ENCODE data around the gene SLC6A1. TPM values are rescaled to one million over a fixed set of nuclear protein-coding genes. Genes with fewer than 3 reads are reported as not detected.

SLC6A1 gene
- total RNA-seq, 1 experiment from 2014 or later: not detected

DNA sequence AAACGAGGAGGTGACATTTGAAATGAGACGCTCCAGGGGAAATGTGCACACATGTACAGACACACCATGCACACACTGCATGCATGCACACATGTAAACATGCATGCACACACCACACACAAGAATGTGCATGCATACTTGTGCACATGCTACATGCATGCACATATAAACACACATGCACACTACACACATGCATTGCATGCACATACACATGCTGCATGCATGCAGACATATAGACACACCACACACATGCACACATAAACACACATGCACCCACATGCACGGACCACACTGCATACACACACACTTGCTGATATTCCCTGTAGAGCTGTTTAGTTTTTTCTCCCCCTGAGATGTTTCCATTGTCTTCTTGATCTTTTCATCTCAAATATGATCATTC, 37.8 kb upstream of the SLC6A1 start:
- no peaks in the 10 kb centered on the region for H3K36me3 Mint-ChIP-seq (ENCODE audit: insufficient read depth, unreplicated experiment)
- peaks cover 13% of the 10 kb centered on the region for H3K27me3 Mint-ChIP-seq (ENCODE audit: insufficient read depth, unreplicated experiment)
- BruUV-seq (replicated peaks): no TSS peak

DNA sequence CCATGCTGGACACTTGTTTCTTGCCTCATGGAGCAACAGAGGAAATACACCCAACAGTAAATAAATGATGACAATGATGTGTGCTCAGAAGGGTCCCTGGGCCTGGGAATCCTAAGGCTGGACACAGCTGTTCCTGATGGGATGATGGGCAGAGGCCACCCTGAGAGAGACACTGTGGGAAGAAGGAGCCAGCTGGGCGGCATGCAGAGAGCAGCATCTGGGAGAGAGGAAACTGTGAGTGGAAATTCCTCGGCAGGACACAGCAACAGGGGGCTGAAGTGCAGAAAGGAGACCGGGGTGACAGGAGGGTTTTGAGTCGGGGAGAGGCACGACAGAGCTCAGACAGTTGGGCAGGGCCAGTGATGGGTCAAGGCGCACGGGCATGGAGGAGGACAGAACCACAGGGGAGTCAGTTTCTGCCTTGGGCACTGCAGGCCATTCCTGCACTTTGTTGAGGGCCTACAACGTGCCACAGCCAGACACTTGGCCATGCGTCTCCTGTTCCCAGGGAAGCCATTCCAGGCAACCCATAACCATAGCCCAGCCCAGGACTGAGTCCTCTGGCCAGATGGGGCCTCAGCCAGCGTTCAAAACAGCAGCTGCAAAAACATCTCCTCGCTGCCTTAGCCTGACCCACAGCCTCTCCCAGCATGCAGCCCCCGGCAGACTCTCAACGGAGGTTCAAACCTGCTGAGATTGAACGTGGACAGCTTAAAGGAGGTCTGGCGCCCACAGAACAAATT, 36.7 kb upstream of the SLC6A1 start:
- H3K27ac Mint-ChIP-seq (ENCODE audit: unreplicated experiment): no peak overlapping the region
- peaks cover 1% of the 10 kb centered on the region; the same call in 1 of the 2 replicates for H3K27me3 ChIP-seq (replicated peaks; ENCODE audit: control insufficient read depth, insufficient read depth, low read length)
- H3K4me3 ChIP-seq (ENCODE audit: low read depth, low read length): no peak overlapping the region
- POLR2A ChIA-PET: no interaction called here
- no peak for DNase-seq
- H3K36me3 Mint-ChIP-seq (ENCODE audit: insufficient read depth, unreplicated experiment): no peaks in the 10 kb centered on the region
- no peak overlapping the region for H3K4me3 Mint-ChIP-seq (ENCODE audit: unreplicated experiment)
- H3K4me1 ChIP-seq: no peaks in the 10 kb centered on the region
- no peaks in the 10 kb centered on the region for H3K4me1 Mint-ChIP-seq (ENCODE audit: low read depth, unreplicated experiment)
- CTCF ChIA-PET: no interaction called here
- H3K9me3 ChIP-seq: no peaks in the 10 kb centered on the region
- TF ChIP-seq, protein P1, sequence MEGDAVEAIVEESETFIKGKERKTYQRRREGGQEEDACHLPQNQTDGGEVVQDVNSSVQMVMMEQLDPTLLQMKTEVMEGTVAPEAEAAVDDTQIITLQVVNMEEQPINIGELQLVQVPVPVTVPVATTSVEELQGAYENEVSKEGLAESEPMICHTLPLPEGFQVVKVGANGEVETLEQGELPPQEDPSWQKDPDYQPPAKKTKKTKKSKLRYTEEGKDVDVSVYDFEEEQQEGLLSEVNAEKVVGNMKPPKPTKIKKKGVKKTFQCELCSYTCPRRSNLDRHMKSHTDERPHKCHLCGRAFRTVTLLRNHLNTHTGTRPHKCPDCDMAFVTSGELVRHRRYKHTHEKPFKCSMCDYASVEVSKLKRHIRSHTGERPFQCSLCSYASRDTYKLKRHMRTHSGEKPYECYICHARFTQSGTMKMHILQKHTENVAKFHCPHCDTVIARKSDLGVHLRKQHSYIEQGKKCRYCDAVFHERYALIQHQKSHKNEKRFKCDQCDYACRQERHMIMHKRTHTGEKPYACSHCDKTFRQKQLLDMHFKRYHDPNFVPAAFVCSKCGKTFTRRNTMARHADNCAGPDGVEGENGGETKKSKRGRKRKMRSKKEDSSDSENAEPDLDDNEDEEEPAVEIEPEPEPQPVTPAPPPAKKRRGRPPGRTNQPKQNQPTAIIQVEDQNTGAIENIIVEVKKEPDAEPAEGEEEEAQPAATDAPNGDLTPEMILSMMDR (IDR thresholded peaks at IDR 0.05; ENCODE audit: insufficient read depth in 1 of 2, low read depth in 1 of 2, low read length in 1 of 2, severe bottlenecking in 1 of 2, unreplicated experiment in 1 of 2): no peak
- BruUV-seq (replicated peaks): no TSS peak
- no peaks in the 10 kb centered on the region for H3K9me3 Mint-ChIP-seq (ENCODE audit: unreplicated experiment)
- no peaks in the 10 kb centered on the region for H3K36me3 ChIP-seq (ENCODE audit: control insufficient read depth, insufficient read depth, low read length)
- peaks cover 10% of the 10 kb centered on the region for H3K27me3 Mint-ChIP-seq (ENCODE audit: insufficient read depth, unreplicated experiment)
- intact Hi-C loops (cut with micrococcal nuclease; ENCODE audit: unreplicated experiment): no loop called here

More for the DNA sequence above, 37.8 kb upstream of the SLC6A1 start:
- H3K27ac Mint-ChIP-seq (ENCODE audit: unreplicated experiment): no peak overlapping the region
- Histone ChIP-seq H3K4me3 (ENCODE audit: low read depth, low read length) (no peak overlapping the region), H3K27me3 (replicated peaks; ENCODE audit: control insufficient read depth, insufficient read depth, low read length) (peaks cover 1% of the 10 kb centered on the region; the same call in 1 of the 2 replicates), H3K36me3 (ENCODE audit: control insufficient read depth, insufficient read depth, low read length) (no peaks in the 10 kb centered on the region), H3K9me3 (no peaks in the 10 kb centered on the region), H3K4me1 (no peaks in the 10 kb centered on the region)
- TF ChIP-seq, protein P1 (IDR thresholded peaks at IDR 0.05; ENCODE audit: insufficient read depth in 1 of 2, low read depth in 1 of 2, low read length in 1 of 2, severe bottlenecking in 1 of 2, unreplicated experiment in 1 of 2): no peak
- POLR2A ChIA-PET: interaction anchor here (0.6 kb wide), 1 partner anchor 367 kb away, joined by 3 read pairs; no protein-coding TSS in a partner anchor
- no peak overlapping the region for H3K4me3 Mint-ChIP-seq (ENCODE audit: unreplicated experiment)
- intact Hi-C loops (cut with micrococcal nuclease; ENCODE audit: unreplicated experiment): no loop called here
- no peaks in the 10 kb centered on the region for H3K4me1 Mint-ChIP-seq (ENCODE audit: low read depth, unreplicated experiment)
- H3K9me3 Mint-ChIP-seq (ENCODE audit: unreplicated experiment): no peaks in the 10 kb centered on the region
- DNase-seq: no peak
- CTCF ChIA-PET: no interaction called here

DNA sequence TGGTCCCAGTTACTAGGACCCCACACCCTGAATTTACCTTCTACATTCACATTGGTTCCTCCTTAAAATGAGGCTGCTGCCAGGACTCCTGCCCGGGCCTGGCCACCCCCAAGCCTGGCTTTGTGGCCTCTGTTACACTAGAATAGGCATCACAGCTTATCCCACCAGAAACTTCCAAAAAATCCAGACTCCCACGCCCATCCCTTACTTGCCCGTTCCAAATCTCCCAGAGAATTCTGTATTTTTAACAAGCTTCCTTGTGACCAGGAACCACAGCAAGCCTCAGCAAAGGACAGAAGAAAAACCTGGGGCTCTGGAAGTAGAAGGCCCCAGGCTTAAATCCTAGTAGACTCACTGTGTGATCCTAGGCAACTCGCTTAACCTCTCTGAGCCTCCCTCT, 36.0 kb upstream of the SLC6A1 start:
- H3K27me3 Mint-ChIP-seq (ENCODE audit: insufficient read depth, unreplicated experiment): peaks cover 10% of the 10 kb centered on the region
- POLR2A ChIA-PET: no interaction called here
- no peaks in the 10 kb centered on the region for H3K4me1 Mint-ChIP-seq (ENCODE audit: low read depth, unreplicated experiment)
- H3K27me3 ChIP-seq (replicated peaks; ENCODE audit: control insufficient read depth, insufficient read depth, low read length): peaks cover 1% of the 10 kb centered on the region; the same call in 1 of the 2 replicates
- H3K4me3 ChIP-seq (ENCODE audit: low read depth, low read length): no peak overlapping the region
- no peaks in the 10 kb centered on the region for H3K9me3 ChIP-seq
- TF ChIP-seq, protein P1 (IDR thresholded peaks at IDR 0.05; ENCODE audit: insufficient read depth in 1 of 2, low read depth in 1 of 2, low read length in 1 of 2, severe bottlenecking in 1 of 2, unreplicated experiment in 1 of 2): no peak
- H3K9me3 Mint-ChIP-seq (ENCODE audit: unreplicated experiment): no peaks in the 10 kb centered on the region
- no TSS peak for BruUV-seq (replicated peaks)
- H3K36me3 ChIP-seq (ENCODE audit: control insufficient read depth, insufficient read depth, low read length): no peaks in the 10 kb centered on the region
- no peak overlapping the region for H3K27ac Mint-ChIP-seq (ENCODE audit: unreplicated experiment)
- no peaks in the 10 kb centered on the region for H3K4me1 ChIP-seq
- no peak for DNase-seq
- no peak overlapping the region for H3K4me3 Mint-ChIP-seq (ENCODE audit: unreplicated experiment)
- CTCF ChIA-PET: no interaction called here
- intact Hi-C loops (cut with micrococcal nuclease; ENCODE audit: unreplicated experiment): no loop called here
- no peaks in the 10 kb centered on the region for H3K36me3 Mint-ChIP-seq (ENCODE audit: insufficient read depth, unreplicated experiment)
